Stimulated activated CD8-positive, alpha-beta memory T cell treated with anti-CD3 and anti-CD28 coated beads, Interleukin-15, amount 100 ng/mL, for 24 hours (primary cell): ENCODE data around the gene PNPLA1.

Experiments used
- DNase-seq: peaks from one replicate; pipeline ENCODE4 v3.0.0-alpha.2; 2020; ENCODE audit warnings: low read depth

The PNPLA1 gene

DNA sequence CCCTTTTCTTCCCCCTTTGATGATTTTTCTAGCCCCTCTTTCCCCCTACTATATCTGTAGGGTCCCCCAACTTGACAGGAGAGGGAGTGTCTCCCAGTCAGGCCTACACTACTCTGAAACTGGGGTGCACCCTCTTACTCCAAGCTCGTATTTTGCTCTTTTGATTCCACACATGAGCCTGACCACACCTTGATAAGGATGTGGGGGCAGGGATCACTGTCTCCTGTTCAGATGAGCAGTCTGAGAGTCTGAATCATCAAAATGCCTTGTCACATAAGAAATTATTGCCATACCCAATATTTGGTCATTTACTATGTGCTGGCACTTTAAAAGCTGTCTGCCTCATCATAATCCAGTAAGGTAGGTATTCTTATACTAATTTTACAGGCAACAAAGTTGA, 15.9 kb downstream of the PNPLA1 start:
- DNase-seq = no peak

DNA sequence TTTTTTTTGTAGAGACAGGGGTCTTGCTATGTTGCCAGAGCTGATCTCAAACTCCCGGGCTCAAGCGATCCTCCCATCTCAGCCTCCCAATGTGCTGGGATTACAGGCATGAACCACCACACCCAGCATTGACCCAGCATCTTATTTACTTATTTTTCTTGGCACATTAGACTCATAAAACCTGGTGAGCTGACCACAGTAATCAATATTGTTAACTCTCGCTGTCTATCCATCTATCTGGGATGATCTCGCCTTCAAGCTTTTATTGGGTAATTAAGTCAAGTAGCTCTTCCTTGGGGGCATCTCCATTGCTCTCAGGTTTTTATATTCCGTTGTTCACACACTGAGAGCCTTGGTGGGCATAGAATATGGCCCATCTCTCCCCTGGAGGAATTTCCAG, 17.0 kb downstream of the PNPLA1 start:
- no peak for DNase-seq

DNA sequence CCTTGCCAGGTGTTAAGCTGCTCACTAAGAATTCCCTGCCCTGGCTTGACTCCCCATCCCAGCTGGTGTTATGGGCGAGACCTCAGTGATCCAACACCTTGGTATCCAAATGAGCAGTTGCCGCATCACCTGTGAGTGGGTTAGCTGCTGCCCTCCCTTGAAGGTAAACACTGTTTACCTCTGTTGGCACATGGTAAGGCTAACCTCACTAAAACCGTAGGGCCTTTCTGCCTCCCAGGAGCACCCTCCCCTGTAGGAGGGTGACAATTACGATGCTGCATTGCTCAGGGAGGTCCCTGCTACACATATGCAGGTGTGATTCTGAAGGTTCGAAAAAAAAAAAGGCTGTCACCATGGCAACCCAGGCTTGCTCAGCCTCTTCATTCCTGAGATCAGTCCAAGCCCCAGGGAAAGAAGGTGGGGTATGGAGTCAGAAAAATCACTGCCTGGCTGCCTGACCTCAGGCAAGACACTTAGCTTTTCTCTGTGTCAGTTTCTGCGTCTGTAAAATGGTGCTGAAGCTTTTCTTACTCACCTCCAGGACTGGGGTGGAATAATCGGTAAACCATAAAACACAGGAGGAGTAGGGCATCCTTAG, 19.5 kb downstream of the PNPLA1 start:
- no peak for DNase-seq

DNA sequence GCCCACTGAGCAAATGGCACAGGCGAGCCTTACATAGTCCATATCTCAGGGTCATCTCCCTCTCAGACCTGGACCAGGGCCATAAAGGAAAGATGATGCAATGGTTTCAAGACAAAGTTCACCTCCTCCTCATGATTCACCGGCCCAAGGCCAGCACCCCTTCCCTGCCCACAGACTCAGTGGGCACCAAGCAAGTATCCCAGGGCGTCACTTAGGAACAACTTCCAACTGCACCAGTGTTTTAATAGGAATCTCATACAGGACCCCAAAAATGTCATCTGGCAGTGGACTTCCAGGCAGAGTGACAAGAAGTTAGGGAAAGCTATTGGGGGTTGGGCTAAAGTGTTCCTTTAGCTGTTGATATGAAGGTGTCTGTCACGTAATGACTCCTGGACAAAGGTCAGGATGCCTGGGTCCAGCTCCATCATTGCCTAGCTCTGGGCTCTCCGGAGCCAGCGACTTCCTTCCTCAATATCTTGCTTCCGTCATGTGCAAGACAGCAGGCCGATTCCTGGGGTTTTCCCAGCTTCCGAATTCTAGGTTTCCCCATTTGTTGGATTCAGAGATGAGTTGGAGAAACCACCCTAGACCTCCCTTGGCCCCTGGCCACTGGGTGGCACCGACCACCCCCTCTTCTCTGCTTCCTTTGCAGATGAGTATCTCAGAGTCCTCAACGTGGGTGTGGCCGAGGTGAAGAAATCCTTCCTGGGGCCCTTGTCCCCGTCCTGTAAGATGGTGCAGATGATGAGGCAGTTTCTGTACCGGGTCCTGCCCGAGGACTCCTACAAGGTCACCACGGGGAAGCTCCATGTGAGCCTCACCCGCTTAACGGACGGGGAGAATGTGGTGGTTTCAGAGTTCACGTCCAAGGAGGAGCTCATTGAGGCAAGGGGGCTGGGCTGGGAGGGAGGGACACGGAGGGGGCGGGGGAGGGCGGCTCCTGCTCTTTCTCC, 21.1 kb downstream of the PNPLA1 start:
- no peak for DNase-seq

DNA sequence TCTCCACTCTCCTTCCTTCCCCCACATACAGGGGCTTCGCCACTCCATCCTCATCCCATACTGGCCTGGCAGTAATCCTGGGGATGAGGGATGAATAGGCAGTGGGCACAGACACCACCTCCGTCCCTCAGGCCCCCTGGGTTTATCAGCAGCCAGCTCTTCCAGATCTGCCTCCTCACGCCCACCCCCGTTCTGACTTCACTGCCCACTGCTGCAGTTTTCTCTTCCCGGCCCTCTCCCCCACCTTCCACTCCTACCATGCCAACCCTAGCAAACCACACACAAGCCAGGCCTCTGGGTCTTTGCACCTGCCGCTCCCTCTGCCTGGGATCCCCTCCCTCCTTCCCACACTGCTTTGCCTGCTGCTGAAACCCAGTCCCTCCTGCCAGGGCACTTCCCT, 22.3 kb downstream of the PNPLA1 start:
- DNase-seq = no peak

DNA sequence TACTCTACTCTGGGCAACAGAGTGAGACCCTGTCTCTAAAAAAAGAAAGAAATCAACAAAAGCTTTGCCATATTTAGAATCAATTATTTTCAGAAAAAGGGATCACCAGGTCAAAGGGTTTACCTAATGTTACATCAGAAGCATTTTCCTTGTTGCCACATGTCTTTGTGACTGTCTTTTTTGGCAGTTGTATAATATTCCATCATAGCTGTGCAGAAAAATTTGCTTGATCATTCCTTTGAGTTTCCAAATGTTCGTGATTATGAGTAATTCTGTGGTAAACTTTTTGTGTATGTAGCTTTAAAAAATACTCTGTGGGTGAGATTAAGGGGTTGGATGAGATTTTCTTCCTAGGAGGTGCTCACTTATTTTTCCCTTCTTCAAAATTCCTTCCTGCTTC, 26.4 kb downstream of the PNPLA1 start:
- DNase-seq = no peak

DNA sequence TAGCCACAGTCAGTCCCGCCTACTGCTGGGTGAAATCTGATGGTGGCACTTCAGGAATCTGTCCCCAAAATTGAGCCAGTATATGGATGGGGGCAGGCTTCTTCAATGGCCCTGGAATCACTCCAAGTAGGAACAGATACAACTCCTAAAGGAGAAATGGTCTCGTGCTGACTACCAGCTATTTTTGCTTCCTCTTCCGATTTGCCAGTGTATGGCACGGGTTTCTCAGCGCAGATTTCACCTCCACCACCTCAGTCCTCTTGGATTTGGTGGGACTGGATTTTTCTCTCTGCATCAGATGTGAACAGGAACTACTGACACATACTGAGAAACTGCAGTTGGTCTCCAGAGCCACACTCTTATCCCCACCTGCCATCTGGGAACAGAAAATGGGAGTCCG, 27.2 kb downstream of the PNPLA1 start:
- DNase-seq = no peak

DNA sequence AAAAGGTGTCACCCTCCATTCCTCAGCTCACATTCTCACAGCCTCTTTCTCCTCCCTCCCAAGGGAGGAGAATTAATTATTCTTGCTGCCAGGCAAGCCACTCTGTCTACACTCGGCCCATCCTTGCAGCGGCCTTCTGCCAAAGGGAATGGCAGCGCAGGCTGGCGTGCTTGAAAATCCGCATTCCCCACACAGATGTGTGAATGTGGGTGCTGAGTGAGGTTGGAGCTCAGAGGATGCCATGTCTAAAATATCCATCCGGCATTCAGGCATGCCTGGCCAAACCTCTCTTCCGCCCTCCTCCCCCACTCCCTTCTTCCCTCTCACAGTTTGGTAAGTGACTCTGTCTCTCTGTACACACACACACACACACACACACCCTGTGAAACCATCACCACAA, 27.7 kb downstream of the PNPLA1 start:
- DNase-seq = no peak

DNA sequence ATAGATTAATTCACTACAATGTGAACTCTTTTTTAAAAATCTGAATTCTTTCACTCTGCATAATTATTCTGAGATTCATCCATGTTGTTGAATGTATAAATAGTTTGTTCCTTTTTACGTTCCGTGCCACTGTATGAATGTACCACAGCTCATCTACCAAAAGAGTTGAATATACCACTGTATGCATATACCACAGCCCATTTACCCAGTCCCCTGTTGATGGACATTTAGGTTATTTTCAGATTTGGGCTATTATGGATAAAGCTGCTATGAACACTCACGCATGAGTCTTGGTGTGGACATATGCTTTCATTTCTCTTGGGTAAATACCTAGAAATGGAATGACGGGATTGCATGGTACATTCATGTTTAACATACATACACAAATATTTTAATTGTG, 28.2 kb downstream of the PNPLA1 start:
- no peak for DNase-seq

DNA sequence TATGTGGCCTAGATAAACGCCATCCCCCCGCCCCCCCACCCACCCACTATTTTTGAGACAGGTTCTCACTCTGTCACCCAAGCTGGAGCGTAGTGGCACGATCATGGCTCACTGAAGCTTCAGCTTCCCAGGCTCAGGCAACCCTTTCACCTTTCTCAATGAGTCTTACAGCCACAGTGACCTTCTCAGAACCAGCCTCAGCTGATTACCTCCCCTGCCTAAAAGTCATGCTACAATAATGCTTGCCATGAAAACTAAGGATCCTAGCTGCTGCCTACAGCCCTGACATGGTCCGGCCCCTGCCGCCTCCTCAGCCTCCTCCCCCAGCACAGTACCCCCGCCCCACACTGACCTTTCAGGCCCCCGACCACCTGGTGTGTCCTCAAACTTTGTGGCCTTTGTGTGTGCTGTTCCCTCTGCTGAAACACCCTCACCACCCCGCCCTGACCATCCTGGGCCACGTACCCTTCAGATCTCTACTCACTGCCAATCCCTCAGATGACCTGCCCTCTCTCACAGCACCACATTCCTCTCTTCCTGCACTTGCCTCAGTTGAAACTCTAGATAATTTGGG, 31.3 kb downstream of the PNPLA1 start:
- DNase-seq = no peak

DNA sequence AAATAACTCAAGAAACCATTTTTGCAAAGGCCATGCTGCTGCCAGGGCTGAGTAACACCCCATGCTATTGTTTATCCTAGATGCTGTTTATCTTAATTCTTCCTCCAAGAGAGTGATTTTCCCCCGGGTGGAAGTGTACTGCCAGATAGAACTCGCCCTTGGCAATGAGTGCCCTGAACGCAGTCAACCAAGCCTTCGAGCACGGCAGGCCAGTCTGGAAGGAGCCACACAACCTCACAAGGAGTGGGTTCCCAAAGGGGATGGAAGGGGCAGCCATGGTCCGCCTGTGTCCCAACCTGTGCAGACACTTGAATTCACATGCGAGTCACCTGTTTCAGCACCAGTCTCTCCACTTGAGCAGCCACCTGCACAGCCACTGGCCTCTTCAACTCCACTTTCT, 31.9 kb downstream of the PNPLA1 start:
- no peak for DNase-seq

DNA sequence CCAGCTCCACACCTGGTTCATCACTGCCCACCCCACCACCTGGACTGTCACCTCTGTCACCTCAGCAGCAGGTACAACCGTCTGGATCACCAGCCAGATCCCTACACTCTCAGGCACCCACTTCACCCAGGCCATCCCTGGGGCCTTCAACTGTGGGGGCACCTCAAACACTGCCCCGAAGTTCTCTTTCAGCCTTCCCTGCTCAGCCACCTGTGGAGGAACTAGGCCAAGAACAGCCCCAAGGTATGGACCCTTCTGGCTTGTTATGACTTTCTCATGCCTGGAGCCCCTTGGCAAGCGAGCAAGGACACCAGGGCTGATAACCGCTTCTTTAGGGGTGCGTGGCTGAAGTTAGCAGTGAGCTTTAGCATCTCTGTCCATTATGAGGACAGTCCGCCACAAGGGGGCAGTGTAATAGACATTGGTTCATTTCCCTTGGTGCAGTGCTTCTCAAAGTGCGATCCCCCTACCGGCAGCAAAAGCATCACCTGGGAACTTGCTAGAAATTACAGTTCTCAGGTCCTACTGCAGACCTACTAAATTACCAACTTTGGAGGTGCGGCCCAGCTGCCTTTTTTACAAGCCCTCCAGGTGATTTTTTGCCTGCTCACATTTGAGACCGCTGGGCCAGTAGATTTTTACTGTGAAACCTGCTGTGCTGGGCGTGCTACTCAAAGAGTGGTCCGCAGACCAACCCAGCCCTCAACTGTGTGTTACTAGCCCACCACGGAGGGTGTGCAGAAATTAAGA, 32.5 kb downstream of the PNPLA1 start:
- DNase-seq = peak; percentile 83

DNA sequence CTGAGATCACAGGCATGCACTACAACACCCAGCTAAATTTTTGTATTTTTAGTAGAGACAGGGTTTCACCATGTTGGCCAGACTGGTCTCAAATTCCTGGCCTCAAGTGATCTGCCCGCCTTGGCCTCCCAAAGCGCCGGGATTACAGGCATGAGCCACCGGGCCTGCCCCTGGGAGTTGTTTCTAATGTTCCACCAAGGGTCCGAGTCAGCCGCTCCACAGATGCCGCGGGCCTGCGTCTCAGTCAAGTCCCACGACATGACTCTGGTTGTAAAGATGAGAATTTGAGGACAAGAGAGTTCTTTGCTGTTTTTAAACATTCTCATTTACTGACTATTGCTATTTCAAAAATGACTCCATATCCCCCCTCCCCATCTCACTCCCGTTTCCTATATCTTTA, 36.0 kb downstream of the PNPLA1 start:
- no peak for DNase-seq

DNA sequence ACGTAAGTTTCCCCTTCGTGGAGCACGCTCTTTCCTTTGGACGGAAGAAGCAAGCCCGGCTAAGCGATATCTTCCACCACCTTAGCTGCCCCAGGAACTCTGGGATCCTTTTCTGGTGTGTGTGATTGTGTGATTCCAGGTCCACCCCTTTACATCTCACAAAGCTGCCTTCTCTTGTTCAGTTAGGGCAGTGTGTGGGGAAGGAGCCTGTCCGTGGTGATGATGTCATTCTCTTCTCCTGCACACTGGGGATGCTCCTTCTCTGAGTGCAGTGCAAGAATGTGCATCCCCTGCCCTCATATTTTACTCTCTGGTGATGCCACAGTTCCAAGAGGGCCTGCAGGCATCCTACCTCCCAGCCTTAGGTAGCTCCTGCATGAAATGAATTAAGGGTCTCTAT, 36.5 kb downstream of the PNPLA1 start:
- no peak for DNase-seq

DNA sequence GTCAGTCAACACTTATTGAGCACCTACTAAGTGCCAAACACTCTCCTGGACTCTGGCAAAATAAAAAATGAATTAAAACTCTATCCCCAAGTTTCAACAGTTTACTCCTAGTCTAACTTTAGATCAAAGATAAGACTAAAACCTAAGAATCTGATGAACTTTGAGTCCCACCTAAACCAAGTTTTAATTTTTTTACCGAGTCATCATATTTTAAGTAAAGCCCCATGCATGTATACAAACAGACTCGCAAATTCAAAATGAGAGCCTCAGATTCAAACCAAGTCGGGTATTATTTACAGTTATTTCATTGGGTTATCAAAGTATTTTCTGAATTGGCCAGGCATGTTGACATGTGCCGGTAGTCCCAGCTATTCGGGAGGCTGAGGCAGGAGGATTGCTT, 38.7 kb downstream of the PNPLA1 start:
- DNase-seq = no peak

DNA sequence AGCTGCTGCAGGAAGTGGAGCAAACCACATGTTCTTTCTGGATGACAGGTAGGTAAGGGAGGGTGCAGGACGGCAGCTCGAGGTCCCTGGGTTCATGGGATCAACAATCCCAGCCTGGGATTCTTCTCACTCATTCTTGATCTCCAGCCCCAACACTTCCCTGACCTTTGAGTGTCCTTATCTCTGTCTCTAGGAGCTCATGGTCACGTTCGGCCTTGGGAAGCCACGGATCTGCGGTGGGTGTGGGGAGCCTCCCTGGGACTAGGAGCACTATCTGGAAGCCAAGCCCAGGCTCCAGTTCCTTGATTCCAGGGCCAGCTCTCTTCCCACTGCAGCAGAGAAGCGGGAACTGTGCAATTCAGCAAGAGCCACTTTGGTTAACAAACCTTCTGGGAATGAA, 39.3 kb downstream of the PNPLA1 start:
- no peak for DNase-seq

DNA sequence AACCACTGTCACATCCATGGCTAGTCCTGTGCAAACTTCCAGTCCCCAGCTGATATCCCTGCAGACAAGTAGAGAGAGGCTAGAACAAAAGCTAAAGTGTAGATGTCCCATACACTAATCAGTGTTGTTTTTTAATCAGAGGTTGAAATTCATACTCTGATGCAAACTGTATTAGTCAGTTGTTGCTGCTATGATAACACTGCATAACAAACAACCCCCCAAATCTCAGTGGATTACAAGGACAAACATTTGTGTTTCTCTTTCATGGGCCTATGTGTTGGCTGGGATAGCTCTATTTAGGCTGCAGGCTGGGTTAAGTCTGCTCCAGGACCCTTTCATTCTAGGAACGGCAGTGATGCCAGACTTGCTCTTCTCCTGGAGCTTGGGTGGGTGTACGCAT, 40.0 kb downstream of the PNPLA1 start:
- DNase-seq = no peak

DNA sequence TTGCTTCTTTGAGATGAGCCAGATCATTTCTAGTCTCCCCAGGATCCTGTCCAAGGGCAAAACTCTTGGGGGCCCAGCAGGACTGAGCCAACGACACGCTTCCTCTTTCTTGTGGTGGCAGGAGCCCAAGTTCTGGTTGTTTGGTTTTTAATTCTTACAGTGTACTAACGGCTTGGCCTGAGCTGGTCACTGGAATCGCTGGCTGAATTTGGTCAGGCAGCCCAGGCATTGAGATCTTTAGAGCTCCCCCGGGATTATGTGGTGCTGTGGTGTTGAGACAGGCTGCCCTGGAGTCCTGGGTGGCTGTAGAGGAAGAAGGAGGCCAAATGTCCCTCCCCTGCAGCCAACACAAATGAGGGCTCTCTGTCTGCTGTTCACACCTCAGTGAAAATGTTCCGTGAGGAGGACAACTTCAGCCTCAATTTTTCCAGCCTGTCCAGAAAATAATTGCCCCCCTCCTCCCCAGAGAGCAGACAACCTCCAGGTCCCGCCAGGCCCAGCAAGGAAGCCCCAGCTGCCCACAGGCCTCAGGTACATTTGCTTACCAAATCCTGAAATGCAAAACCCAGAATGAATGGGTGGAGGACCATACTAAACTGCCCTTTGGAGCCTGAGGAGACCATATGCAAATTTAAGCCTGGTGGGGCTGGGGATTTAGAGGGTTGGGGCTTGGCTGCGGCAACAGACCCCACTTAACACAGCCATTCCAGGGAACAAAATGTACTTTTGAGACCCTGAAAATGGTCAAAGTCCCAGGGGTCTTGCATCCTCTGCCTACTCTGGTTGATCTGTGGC, 43.2 kb downstream of the PNPLA1 start:
- no peak for DNase-seq

DNA sequence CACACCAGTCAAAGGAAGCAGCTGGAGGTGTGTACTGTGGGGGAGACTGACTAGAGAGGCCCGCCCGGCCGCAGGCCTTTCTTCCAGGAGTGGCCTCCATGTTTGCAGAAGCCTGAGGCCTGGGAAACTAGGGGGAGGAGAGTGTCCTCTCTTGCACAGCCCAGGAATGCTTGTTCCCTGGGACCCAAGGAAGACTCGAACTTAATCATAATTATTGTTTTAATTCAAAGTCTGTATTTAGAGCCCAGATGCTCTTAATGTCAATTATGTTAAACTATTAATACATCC, 43.7 kb downstream of the PNPLA1 start:
- DNase-seq = no peak

DNA sequence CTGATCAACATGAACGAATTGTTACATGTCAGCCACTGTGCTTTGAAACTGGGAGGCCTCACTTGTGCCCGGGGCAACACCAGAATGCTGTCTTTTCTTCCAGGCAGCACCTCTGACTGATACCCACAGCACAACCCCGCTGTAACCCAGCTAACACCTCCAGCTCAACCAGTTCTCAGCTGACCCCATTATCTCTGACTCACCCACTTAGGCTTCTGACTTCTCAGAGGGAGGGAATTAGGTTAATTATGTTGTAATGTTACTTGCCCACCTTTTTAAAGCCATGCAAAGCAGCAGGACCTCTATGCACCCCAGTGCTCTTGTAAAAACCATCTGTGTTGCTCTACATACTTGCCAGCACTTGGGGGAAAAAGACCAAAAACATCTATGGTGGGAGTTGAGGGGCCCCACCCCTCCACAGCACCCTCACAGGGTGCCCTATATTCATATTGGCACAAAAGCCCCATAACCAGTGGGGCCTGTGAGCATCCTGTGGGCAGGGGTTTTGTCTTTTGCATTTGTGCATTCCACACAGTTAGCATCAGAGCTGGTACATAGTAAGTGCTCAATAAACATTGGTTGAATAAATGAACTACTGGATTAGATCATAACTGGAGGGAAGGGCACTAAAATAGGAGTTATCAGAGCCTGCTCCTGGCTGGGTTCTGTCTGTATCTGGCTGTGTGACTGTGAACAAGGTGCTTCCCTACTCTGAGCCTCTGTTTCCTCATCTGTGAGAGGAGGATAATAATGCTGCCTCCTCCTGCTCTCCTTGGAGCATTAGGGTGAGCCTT, 44.6 kb downstream of the PNPLA1 start:
- no peak for DNase-seq

DNA sequence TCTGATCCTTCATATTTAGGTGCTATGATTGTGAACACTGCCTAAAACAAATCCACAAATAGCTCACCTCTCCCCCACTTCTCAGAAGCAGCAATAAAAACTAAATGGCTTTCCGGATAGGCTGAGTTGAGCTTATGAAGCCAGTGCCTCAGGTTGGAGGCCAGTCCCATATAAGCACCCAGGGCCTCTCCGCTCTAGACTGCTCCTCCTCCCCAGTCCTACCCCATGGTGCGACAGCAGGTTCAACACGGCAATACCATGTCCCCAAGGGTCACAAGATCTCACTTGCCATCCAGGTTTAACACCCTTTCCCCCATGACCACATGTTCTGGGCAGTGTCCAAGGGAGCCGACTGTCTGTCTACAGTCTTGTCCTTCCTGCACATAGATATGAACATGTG, 46.1 kb downstream of the PNPLA1 start:
- no peak for DNase-seq
